Measurements from ENCODE around the gene ITGB1.
A peak's percentile ranks its signal among the peaks of the same experiment; 100 is the strongest.
"Not testable (repeated sequence)": the region's sequence is repeated elsewhere in the genome, so short reads cannot be mapped to it uniquely, and the experiment has no call there.

Gene ITGB1

GRCh38 chr10:32980242-32980557 lies 22.2 kb upstream of the ITGB1 start:
- no peak for DNase-seq

GRCh38 chr10:32979719-32980118 lies 21.7 kb upstream of the ITGB1 start:
- not testable (repeated sequence) for DNase-seq

DNA sequence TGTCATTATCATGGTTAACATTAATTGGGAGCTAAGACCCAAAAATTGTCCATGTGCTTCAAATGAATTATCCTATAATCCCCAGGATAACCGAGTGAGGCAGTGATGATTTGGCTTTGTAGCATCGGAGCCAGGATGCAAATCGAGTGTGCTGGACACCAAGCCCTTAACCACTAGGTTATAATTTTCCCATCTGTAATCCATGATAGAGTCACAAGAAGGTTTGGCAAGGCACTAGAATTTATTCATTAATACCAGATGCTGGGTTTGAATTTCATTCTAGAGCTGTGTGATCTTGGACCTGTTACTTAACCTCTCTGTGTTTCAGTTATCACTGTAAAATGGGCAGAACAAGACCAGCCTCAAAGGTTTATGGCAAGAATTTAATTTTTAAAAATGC lies 21.0 kb upstream of the ITGB1 start:
- DNase-seq = no peak

GRCh38 chr10:32977846-32978809 lies 20.1 kb upstream of the ITGB1 start:
- not testable (repeated sequence) for DNase-seq

DNA sequence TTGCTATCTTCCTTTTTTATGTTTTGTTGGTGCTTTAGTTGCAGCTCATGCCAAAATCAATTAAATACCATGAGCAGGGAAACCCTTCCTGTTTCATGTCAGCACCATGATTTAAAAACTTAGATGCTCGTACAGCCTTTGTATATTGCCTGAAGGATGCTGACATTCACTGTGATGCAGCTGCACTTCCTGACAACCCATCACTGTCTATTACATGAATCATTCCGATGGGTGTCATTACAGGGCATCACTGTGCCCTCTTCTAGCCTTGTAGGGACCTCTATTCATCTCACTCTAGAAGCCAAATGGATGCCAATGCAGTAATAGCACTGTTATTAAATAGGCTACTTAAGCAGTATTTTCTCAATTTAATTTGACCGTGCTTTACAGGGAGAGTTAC lies 18.3 kb upstream of the ITGB1 start:
- no peak for DNase-seq

DNA sequence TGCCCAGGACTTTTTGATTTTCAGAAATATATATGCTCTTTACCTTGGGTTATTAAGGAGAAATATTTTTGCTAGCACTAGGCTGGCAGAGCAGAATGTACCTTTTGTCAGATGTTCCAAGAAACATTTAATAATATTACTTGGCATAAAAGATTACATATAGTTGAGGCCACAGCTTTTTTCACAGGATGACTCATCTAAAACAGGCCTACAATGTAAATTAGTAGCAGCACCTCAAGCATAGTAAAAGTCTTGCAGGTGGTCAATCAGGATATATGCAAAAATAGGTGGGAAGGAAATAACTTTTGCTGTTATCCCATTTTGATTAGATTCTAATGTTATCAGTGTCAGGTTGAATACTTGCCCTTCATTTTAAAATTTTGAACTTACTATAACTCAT lies 14.9 kb upstream of the ITGB1 start:
- DNase-seq = no peak

DNA sequence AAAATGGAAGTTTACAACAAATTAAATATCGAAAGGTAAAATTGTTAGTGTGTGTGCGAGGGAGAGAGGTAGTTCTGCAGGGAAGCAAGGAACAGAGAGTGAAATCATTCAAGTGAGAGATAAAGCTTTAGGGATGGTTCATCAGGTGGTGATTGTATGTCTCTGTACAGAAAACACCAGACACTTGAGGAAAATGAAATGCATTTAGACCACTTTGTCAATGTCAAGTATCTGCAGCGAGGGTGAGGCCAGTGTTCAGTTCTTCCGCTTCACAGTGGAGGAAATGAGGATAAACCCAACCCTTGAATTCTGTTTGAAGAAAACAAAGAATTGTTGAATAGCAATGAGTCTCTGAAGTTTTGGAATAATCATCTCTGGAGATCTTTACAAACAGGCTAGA lies 14.4 kb upstream of the ITGB1 start:
- DNase-seq = no peak

DNA sequence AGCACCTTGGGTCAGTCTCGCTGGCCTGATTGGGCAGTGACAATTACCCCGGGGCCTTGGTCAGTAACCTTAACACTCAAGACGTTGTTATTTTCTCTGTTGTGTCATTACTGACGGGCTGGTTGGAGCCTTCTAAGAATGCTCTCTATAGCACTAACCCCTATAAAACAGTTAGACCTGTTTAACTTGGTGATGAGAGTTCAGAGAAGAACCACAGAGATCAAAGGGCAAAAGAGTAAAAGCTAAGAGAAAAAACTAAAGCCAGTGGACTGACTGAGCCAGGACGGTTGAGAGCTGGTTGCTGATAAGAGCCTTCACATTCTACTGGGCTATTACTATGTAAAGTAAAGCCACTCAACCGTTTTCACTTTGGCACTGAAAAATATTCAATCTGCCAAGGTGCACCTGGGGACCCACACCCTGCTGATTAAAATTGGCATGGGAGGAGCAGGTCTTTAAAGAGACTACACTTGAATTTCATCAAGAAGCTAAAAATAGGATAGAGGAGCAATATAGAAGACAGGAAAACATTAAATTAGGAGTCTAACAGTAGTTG lies 13.6 kb upstream of the ITGB1 start:
- DNase-seq = no peak

DNA sequence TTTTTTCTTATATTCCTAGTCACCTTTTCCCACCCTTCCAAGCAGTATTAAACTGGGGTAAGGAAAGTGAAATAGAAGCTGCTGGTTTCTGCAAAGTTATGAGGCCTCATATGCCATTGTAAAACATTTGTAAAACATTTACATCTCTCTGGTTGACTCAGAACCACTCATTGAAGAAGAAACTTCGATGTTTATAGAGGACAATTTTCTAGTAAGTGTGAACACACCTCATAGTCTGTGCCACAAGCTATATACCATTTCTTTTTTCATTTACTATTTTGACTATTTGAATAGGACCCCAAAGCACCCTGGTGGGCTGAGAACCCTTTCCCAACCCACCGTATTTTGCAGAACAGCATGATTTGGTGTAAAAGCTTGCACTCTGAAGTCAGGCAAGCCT lies 12.9 kb upstream of the ITGB1 start:
- DNase-seq = no peak

- DNase-seq = no peak
Measured at GRCh38 chr10:32964270-32964669, 6.2 kb upstream of the ITGB1 start.

DNA sequence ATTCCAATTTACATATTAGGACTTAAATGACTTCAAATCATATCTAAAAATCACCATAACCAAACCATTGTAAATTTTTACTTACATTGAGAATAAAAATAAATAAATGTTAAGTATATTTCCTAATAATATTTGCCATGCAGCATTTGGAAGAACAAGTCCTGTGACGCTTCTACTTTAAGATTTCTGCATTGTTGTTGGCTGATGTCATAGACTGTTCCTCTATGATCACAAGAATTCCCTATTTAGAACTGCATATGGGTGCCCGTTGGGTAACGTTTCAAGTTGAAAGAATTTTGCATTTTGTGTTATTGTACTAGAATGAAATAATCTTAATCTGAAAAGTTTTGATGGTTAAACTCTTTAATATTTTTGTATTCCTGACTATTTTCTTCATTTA lies 5.1 kb upstream of the ITGB1 start:
- DNase-seq = no peak

GRCh38 chr10:32962521-32962920 lies 4.5 kb upstream of the ITGB1 start:
- DNase-seq = no peak

- no peak for DNase-seq
Measured at GRCh38 chr10:32961895-32962369, 3.9 kb upstream of the ITGB1 start.

GRCh38 chr10:32961343-32961894 lies 3.4 kb upstream of the ITGB1 start:
- DNase-seq = no peak

GRCh38 chr10:32960022-32960421 lies 2.0 kb upstream of the ITGB1 start:
- no peak for DNase-seq

GRCh38 chr10:32959006-32959920 lies 1.2 kb upstream of the ITGB1 start:
- DNase-seq = peak; percentile 34

DNA sequence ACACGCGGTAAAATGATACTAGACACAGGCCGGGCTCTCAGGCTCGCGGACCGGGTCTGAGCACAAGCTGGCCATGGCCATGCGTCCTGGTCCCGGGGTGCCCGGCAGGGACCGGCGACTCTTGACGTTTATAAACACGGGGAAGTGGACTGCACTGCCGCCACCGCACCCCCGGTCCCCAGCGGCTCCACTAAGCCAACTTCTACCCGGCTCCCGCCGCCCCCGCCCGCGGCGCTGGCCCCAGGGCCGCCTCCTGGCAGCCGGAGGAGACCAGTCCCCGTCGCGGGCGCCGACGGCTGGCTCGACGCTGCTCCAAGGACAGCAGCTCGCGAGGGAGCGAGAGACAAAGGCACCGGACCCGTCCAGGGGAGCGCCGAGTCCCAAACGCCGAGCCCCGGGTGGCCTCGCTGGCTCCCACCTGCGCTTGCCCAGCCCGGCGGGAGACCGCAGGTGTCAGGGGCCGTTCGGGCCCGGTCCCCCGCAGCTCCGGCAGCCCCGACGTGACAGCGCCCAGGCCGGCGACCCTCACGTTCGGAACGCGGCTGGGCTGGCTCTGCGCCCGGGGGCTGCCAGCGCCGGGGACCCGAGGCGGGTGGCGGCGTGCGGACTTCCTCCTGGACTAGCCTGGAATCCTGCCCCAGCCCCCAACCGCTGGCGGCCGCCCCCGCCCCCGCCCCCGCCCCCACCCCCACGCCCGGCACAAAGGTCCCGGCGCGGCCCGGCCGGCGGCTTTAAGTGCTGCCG lies 517 bp downstream of the ITGB1 start:
- DNase-seq = peak; percentile 35

DNA sequence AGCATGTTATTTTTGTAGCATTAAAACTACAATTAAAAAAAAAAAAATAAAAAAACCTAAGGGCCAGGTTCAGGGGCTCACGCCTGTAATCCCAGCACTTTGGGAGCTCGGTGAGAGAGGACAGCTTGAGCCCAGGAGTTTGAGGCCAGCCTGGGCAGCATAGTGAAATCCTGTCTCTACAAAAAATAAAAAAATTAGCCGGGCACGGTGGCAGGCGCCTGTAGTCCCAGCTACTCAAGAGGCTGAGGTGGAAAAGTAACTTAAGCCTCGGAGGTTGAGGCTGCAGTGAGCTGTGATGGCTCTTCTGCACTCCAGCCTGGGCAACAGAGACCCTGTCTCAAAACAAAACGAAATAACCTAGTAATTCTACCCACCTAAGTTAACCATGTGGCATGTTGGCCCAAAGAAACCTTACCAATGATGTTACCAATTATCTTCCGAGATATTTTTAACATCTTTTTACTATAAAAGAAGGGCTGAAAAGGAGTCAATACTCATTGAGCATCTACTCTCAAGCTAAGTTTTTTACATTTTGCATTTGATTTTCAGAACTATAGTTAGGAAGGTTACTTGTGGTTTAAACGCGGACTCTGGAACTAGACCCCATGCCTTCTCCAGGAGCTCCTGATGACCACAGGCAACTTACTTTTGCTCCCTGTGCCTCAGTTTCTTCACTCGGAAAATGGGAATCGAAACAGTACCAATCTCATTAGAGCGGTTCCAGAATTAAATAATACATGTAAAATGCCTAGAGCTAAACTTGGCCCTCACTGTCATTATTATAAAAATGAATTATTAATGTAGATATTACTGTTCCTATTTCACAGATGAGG lies 1.4 kb downstream of the ITGB1 start:
- DNase-seq = no peak

- no peak for DNase-seq
Measured at GRCh38 chr10:32955790-32956189, 2.2 kb downstream of the ITGB1 start.

DNA sequence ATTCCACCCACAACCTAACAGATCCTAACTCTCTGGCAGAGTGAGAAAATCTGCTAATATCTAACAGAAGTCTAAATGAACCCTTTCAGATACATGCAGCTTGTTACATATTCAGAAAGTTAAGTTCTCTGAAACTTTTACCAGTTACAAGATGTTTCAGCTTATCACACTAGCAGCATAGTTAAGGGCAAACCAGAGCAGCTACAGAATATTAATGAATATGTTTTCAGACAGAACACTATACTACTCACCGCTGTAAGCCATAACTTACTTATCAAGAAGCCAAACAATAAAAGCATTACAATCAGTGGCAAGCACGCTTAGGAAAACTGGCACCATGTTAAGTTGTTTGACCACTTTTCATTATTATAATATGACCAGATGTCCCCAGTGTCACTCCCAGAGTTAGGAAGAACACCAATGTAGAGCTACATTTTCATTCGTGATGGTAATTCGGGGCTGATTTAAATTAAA lies 2.7 kb downstream of the ITGB1 start:
- DNase-seq = no peak
